Measurements from ENCODE around the gene GINS1. TPM values are rescaled to one million over a fixed set of nuclear protein-coding genes. Genes with fewer than 3 reads are reported as not detected.

GINS1 gene
- total and polyA plus RNA-seq, 2 experiments from 2014 or later: 32.0 to 65.4 TPM

GRCh38 chr20:25453035-25453810 lies 45.8 kb downstream of the GINS1 start:
- Histone ChIP-seq H4K20me1 (replicated peaks; ENCODE audit: insufficient read depth) (no peaks in the 10 kb centered on the region), H3K27ac (ENCODE audit: low read depth) (no peak overlapping the region), H3K27me3 (ENCODE audit: insufficient read depth) (no peaks in the 10 kb centered on the region), H3K4me3 (no peak overlapping the region), H3K4me2 (no peak overlapping the region), H3K79me2 (replicated peaks; ENCODE audit: insufficient read depth) (no peaks in the 10 kb centered on the region), H3K9me2 (ENCODE audit: insufficient read depth) (no peaks in the 10 kb centered on the region), H3K36me3 (ENCODE audit: insufficient read depth) (no peaks in the 10 kb centered on the region; the same call in none of the 2 replicates), H2AFZ (no peak overlapping the region), H3F3A (replicated peaks; ENCODE audit: low read depth) (peaks cover 5% of the 10 kb centered on the region; the same call in 1 of the 2 replicates), H3K4me1 (ENCODE audit: insufficient read depth) (no peaks in the 10 kb centered on the region)
- Mint-ChIP-seq H3K9me3 (peaks cover 3% of the 10 kb centered on the region; the same call in 1 of the 3 replicates), H3K36me3 (ENCODE audit: low read depth) (peaks cover 69% of the 10 kb centered on the region), H3K27me3 (ENCODE audit: insufficient read depth, low read depth, poor library complexity) (peaks cover 9% of the 10 kb centered on the region), H3K4me3 (no peak overlapping the region), H3K27ac (no peak overlapping the region), H3K4me1 (no peaks in the 10 kb centered on the region)
- TF ChIP-seq EZH2 (IDR thresholded peaks at IDR 0.05; ENCODE audit: low read depth, unreplicated experiment) (no peak), CTCF (conservative IDR thresholded peaks at IDR 0.05; ENCODE audit: low read depth in 2 of 2) (no peak), ZNF331 (CRISPR knock-in tag; IDR thresholded peaks at IDR 0.05; ENCODE audit: low read depth) (no peak), ZNF462 (CRISPR knock-in tag; IDR thresholded peaks at IDR 0.05) (no peak), ETS1 (IDR thresholded peaks at IDR 0.05) (no peak), NANOG (IDR thresholded peaks at IDR 0.05; ENCODE audit: borderline replicate concordance) (no peak), POLR2AphosphoS5 (IDR thresholded peaks at IDR 0.05; ENCODE audit: low read depth) (no peak), ZNF114 (CRISPR knock-in tag; IDR thresholded peaks at IDR 0.05) (no peak), STAT1 (IDR thresholded peaks at IDR 0.05; ENCODE audit: unreplicated experiment) (no peak), REST (IDR thresholded peaks at IDR 0.05; ENCODE audit: unreplicated experiment) (no peak), EZH2phosphoT487 (IDR thresholded peaks at IDR 0.05; ENCODE audit: unreplicated experiment) (no peak), JUNB (IDR thresholded peaks at IDR 0.05; ENCODE audit: unreplicated experiment) (no peak), CREB1 (CRISPR knock-in tag; IDR thresholded peaks at IDR 0.05; ENCODE audit: low read depth) (no peak)
- ATAC-seq (no peak), DNase-seq (ENCODE audit: low spot score) (no peak)
